HL-60/S4 treated with retinoic acid at 250 ng/mL for 4 days and 3 days (cell line): ENCODE results near the gene DLG5.

Experiments used
- in situ Hi-C: fragments of 300-500 bp; cut with MboI; formaldehyde crosslinking; loops from 2 replicates; pipeline ENCODE4 v1.7.0; 2022; ENCODE audit warnings: low sequenced_read_pairs

Gene DLG5

DNA sequence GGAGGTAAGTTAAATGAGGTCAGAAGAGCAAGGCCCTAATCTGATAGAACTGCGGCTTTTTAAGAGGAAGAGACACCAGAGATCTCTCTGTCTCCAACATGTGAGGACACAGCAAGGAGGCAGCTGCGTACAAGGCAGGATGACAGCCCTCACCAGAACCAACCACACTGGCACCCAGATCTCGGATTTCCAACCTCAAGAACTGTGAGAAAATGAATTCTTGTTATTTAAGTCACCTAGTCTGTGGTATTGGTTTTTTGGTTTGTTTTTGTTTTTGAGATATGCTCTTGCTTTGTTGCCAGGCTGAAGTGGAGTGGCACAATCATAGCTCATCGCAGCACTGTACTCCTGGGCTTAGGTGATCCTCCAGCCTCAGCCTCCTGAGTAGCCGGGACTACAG lies 127.2 kb downstream of the DLG5 start:
- in situ Hi-C loops: no loop called here

DNA sequence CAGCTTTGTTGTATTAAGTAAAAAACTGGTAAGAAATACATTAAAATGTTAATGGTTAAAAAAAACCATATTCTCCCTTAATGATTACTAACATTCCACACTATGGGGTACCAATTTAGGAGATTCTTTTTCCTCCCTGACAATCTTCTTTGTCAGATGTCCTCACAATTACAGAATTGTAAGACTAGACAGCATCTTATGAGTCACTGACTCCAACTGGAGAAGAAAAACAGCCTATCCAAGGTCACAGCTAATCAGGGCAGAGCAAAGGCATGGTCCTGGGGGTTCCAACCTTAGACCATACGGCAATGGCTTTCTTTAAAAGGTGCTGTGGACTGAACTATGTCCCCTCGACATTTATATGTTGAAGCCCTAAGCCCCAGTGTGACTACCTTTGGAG lies 127.6 kb downstream of the DLG5 start:
- in situ Hi-C loops: no loop called here

DNA sequence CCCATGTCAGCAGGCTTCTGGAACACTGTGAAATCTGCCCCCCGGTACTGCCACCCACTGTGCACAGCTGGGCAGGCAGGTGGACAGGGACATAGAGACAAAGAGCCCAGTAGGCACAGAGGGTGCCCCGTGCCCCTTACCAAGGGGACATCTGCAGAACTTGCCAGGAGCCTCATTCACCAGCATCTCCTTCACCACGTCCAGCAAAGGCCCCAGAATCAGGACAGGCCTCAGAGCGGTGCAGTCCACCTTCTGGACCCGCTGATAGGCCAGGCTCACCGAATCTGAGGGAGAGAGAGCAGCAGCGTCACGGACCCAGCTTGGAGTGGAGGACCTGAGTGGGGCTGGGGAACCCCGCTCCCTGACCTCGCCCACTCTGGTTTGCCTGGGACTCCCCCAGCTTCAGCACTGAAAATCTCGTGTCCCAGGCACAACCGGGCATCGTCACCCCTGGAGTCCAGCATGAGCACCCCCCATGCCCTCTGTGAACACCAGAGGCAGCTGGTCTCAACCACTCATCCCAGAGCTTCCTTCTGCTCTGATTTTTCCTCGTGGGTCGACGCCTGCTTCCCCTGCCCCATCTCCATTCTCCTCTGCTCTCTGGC lies 130.1 kb downstream of the DLG5 start:
- in situ Hi-C loops: no loop called here

DNA sequence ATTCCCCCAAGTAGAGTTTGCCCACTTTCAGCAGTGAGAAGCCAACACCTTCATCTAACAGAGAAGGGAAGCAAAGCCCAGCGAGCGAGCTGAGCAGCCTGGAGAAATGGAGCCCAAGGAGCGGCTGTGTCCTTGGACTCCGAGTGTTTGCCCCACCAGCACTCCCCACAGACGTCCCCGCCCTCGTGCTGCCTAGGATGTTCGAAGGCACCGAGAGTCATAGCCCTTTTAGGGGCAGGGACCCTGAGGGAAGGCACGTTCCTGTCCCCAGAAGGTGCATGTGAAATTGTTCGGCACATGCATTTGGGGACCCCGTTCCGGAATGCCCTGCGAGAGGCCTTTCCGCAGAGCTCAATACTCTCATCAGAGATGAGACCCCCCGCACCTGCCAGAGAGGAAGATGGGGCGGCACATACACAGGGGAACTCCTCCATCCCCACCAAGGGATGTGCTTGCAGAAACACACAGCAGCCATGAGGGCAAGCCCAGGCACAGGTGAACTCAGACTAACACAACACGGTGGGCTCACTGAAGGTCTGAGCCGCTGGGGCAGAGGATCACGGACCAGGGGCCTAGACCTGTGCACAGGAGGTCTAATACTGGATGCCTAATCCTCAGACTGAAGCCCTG lies 131.0 kb downstream of the DLG5 start:
- in situ Hi-C loops: no loop called here

DNA sequence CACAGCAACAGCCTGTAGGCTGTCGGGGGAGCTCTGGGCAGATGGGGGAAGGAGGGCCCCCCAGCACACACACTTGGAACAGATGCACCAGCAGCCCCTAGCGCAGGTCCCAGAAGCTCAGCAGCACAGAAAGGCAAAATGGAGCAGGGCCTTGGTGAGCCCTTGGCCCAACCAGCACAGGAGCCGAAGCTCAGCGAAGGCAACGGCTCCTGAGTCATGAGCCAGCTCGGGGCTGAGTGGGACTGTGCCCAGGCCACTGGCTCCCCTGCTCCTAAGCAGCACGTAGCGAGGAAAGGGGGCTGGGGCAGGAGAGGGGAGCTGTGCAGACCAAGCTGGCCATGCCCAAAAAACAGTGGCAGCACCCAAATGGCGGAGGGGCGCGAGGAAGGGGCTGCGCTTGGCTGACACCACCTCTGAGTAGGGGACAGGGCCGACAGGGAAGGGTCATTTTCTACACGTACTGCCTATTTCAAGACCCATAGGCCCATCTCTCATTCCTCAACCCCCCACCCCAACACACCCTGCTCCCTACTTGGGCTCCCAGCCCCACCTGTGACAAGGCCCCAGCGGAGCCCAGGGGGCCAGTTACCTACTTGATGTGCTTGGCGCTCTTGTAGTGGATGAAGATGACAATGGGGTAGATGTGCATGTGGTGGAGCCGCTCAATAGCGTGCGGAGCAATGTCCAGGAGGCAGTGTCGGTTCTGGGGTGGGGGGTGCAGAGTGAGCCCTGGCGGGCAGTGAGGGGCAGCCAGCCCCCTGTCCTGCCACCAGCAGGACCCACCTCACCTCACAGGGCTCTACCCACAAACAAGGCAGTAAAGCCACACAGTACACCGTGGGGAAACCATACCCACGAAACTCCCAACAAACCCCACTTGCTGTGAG lies 132.1 kb downstream of the DLG5 start:
- in situ Hi-C loops: no loop called here

DNA sequence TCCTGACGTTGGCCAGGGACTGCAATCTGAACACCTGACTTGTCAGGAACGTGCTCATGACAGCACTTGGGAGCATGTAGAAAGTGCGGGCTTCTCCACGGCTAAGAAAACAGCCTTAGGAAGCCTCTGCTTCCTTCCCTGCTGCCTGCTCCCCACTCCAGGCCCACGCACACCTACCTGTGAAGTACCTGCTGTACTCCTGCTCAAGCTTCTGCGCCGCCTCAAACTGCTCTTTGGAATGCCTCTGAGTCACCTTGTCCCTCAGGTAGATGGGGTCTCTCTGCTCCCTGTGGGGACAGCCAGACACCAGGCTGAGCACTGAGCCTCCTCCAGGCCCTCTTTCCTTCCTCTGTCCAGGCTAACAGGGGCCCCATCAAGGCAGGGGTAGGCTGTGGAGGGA lies 132.7 kb downstream of the DLG5 start:
- in situ Hi-C loops: no loop called here

DNA sequence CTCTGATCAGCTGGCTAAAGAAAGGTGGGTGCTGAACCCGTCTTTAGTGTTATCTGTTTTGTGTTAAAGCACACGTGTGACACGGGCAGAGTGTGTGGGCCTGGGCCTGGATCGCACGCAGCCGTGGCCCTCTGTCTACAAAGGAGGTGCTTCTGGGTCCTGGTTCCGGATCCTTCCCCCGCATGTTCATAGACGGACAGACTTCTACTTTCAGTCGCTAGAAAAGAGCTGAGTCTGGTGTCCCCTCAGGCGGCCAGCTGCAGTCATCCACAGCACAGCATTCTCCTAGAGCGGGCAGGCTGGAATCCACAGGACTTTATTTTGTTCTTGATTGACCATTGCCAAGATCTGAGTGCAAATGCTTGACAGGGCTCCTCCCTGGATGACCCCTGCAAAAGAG lies 134.4 kb downstream of the DLG5 start:
- in situ Hi-C loops: no loop called here

DNA sequence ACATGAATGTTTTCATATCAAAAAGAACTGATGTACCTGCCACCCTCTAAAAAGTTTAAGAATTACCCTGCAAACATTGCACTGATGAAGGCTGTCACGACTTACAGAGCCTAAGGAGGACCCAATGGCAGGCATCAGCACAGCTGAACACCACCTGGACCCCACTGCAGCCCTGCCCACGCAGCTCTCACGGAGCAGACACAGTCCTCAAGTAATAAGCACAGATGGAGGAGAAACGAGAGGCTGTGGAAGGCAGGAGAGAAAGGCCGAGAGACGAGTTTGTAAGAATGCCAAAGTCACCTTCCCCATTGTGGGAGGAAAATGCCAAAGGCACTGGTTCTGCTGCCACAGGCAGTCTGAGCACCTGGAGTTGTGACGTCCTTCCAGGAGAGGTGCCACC lies 135.0 kb downstream of the DLG5 start:
- in situ Hi-C loops: no loop called here

DNA sequence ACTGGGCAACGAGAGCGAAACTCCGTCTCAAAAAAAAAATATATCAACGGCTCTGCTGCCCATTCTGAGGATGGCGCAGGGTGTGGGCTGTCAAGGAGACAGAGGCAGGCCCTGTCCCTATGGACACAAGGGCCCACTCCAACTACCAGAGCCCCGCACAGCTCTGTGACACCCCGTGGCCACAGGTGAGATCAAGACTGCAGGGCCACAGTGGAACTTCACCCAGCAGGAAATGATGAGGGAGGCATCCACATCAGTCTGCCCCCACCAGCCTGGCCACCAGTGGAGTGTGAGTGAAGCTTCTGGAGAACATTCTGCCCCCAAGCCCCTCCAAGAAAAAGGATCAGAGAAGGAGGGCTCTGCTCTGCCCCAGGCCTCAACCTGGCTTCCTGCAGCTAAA lies 136.7 kb downstream of the DLG5 start:
- in situ Hi-C loops: no loop called here

DNA sequence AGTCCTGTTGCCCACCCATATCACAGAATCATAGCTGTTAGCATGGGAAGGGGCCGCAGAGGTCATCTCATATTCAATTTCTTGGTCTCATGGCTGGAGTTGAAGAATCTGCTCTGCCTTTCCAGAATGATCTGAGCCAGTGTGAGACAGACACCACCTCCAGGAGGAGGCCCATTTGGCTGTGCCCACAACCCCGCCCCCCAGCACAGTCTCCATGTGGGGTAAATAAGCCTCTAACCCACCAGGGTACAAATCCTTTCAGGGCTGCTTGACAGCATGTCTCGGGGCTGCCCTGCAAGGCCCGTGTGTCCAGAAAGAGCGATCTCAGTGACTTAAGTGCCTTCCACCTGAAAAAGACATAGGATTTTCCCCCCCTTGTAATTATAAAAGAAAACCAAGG lies 137.5 kb downstream of the DLG5 start:
- in situ Hi-C loops: no loop called here

DNA sequence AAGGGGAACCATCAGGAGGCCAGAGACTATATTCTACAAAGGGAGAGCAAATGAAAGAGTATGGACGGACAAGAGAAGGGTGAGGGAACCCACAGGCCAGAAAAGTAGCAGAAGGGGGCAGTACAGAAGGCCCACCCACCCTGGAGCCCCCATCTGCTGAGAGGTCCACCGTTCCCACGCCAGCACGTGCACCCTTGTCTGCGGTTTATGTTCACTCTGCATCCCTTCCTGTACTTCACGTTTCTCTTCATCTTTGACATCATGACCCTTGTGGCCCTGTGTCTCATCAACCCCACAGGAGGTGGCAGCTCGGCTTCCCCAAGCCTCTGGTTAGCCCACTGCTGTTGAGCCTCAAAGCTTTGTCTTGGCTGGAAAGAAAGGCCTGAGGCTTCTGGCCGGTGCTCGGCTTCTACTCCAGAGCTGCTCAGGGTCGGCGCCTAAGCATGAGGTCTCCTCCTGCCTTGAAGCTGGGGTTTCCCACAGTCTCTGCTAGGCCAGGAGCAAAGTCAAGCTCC lies 138.0 kb downstream of the DLG5 start:
- in situ Hi-C loops: no loop called here

DNA sequence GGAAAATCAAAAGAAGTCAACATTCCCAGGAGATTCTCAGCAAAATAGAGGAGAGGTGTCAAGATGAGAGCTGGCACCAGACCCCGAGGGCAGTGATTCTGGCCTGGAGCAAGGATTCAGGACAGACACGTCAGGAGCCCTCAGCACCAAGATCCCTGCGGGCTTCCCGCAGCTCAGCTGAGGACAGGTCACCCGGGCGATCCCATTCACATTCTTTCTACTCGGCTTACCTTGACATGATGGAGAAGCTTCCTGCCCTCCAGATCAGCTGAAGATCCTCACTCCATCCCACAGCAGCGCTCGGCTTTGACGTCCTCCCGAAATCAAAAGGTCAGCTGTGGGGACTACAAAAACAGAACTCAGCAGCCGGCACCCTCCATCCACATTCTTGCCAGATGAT lies 139.1 kb downstream of the DLG5 start:
- in situ Hi-C loops: no loop called here

DNA sequence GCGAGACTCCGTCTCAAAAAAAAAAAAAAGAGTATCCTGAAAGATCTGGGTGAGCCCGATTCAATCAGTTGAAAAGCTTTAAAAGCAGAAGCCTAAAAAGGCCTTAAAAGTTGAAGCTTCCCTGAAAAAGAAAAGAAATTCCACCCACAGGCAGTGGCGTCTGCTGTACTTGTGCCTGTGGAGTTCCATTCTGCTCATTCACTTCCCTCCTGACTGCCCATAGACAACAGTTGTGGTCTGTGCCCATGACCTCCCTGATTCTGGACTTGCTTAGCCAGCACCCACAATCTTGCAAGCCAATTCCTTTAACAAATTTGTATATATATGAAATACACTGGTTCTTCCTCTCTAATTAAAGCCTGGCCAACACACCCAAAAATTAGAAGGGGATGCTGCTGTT lies 141.7 kb downstream of the DLG5 start:
- in situ Hi-C loops: no loop called here

DNA sequence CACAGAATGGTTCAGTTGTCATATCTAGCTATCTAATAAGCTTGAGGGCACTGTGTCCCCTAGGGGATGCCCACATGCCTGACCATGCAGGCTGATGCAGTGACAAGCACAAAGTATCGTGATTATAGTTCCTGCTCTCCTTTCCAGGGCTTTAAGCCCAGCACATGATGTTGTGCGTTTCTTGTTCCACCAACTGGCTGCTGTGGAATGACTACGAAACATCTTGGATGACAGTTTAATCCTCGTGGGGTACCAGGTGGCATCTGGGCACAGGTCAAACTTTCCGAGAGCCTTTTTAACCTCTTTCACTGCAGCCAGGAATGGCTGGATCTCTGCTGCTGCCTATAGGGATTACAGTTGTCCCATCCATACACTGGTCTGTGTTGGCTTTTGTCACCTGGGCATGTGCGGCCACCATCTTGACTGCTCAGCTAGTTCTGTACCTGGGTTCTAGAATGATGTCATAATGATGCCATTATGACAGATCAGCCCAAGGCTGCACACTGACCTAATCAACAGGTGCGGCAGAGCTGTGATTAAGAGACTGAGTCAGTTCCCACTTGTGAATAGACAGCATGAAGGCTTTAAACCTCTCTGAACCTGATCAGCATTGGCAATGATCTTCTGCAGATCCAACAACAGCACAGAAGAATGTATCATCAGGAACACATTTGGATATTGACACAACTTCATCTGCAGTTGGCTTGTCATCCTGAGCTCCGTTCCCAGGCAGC lies 144.1 kb downstream of the DLG5 start:
- in situ Hi-C loops: no loop called here

DNA sequence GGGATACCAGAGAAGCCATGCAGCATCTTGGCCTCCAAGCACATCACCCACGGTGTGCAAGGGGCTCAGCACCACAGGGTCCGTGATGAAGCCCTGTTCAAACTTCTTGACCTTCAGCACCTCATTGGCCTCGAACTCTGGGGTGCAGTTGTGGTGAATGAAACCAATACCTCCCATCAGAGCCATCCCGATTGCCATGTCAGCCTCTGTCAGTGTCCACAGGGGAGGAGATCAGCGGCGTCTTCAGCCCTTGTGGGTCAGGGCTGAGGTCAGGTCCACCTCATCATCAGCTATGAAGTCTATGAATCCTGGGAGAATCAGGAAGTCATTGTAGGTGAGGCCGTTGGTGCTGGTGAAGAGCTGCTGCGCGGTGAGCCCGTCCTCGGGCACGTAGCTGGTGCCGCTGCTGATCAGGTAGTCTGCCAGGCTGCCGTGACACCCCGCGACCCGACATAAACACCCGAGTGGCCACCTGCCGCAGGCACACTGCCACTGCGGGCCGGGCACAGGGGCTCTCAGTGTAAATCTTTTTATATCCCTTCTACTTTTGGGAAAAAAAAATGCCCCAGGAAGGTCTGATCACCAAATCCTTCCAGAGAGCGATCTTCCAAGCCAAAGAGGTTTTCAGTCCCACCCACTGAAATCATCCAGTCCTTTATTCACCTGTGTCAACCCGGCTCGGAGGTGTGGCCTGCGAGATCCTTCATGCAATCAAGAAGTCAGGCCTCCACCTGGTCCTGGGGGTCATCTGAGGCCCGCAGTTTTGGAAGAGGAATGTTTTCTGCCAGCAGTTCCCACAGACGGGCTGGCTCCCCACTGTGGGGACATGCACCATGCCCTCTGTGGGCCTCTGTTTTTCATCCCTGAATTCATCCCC lies 144.9 kb downstream of the DLG5 start:
- in situ Hi-C loops: no loop called here

DNA sequence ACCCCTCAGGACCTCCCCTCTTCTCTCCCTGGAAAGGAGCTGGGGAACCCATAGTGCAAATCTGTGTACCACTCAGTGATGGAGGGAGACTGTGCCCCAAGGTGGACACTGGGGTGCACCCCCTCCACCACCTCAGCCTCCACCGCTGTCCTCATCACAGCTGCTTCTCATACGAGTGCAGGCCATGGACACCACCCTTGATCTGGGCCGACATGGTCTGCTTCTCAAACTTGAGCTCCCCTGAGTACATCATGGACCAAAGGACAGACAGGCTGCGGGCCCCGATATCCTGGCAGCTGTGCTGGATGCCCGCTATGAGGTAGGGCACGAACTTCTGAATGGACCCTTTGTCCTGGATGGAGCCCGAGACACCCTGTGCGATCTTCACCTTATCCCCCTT lies 146.4 kb downstream of the DLG5 start:
- in situ Hi-C loops: no loop called here

DNA sequence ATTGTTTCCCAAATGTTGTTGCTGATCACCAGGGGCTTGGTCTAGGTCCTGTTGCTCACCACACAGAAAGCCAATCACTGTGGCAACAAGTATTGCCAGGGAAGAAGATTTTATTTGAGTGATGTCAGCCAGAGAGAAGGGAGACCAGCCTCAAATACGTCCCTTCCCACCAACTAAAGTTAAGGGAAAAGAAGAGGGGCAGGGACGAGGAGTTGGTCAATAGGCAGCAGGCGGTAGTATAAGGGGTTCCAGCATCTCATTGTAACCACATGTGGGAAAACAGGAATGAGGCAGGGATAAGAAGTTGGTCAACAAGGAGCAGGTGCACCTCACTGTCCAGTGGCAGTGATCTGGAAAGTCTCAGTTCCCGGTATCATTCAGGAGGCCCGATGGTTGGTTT lies 150.1 kb downstream of the DLG5 start:
- in situ Hi-C loops: no loop called here

DNA sequence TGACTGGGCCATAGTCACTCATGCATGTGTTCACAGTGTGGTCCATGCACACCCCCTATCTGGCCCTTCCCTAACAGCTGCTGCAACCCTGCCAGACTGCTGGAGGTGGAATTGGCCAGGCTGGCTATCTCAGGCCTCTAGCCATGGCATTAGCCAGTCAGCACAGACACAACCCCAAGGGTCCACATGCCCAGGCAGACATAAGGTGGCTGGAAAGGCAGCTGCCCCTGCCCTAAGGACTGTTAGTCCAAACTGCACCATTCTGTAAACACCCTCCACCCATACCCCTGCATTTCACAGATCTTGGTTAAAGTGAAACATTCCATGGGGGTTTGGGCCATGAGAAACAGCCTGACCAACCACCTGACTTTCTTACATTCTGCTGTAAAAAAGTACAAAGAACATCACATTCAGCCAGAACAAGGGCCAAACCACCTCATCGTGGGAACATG lies 151.6 kb downstream of the DLG5 start:
- in situ Hi-C loops: no loop called here

DNA sequence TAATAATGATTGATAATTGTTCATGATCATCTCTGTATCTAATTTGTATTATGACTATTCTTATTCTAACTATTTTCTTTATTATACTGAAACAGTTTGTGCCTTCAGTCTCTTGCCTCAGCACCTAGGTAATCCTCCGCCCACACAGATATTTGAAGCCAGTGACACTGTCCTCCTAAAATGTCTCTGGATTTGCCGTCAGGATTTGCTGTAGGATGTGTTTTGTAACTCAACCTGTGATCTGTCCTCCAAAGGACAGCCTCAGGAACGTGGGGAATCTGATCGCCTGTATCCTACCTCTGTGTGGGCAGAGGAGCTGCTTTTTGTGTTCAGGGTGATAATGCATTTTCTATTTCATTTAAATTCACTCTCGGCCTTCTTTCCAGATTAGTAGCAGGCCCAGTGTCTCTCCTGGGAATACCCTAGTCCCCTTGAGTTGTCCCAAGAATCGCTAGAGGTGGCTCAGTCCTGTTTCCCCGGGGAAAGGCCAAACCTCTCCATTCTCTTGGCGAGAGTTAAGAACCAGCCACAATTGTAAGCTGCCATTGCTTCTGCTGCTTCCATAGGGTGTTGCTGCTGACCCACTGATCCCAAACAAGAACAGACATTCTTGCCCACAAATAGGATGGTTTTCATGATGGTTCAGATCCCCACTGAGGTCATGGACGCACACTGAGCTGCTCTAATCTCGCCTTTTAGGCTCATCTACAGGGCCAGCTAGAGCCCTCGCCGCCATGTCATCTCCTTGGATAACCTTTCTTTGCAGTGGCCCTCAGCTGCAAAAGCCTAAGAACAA lies 152.7 kb downstream of the DLG5 start:
- in situ Hi-C loops: no loop called here
